ENCODE data around the gene JDP2.
"Not testable (repeated sequence)": the region's sequence is repeated elsewhere in the genome, so short reads cannot be mapped to it uniquely, and the experiment has no call there.

JDP2 gene

GRCh38 chr14:75456069-75456996 lies 28.5 kb downstream of the JDP2 start:
- DNase-seq (ENCODE audit: low read depth) = no peak

- DNase-seq (ENCODE audit: low read depth) = no peak
Observed at GRCh38 chr14:75456997-75457335, 29.1 kb downstream of the JDP2 start.

GRCh38 chr14:75457648-75458165 lies 29.9 kb downstream of the JDP2 start:
- no peak for DNase-seq (ENCODE audit: low read depth)

- DNase-seq (ENCODE audit: low read depth) = no peak
Observed at GRCh38 chr14:75458305-75458704, 30.5 kb downstream of the JDP2 start.

- no peak for DNase-seq (ENCODE audit: low read depth)
Observed at GRCh38 chr14:75459099-75459741, 31.4 kb downstream of the JDP2 start.

DNA sequence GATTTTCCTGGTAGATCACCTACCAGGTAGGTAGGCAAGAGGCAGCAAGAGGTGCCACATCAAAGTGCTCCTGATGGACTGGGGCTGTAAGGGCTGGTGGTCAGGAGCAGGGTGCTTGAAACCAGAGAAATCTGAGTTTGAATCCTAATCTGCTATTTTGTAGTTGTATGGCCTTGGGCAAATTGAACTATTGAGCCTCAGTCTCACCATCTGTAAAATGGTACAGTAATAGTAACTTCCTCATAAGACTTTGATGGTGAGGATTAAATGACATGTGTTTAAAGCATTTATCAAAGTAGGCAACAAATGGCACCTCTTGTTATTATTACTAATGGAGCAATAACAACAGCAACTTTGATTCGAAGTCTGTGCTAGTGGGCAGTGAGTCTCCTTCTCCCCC lies 32.0 kb downstream of the JDP2 start:
- no peak for DNase-seq (ENCODE audit: low read depth)

DNA sequence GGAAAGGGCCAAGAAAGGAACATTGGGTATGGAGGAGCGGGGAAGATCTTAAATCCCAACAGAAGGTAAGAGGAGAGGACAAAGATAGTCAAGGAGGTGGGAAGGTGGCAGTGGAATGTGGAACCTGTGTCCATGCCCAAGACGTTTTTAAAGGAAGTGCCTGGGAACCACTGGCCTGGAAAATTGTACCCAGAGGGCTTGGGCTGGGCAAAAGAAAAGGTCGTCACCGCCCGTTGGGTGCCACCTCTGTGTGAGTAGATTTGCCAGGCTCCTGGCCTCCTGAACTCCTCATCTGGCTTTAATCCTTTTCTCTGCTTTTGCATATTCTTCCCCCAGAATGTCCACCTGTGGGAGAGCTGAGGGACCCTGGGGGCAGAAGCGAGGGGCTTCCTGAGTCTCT lies 32.6 kb downstream of the JDP2 start:
- DNase-seq (ENCODE audit: low read depth) = no peak

DNA sequence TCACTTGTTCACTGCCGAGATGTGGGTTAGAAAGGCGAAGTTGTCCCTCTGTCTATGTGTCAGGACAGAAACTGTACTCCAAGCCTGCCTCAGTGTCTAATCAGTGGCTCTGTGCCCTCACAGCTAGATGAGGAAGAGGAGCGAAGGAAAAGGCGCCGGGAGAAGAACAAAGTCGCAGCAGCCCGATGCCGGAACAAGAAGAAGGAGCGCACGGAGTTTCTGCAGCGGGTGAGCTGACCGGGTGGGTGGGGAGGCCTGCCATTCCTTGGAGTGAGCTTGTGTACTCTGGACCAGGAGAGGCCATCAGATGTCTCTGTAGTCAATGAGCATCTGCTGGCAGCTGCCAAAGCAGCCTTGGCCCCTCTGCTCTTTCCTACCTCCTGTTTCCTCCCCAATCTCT lies 33.5 kb downstream of the JDP2 start:
- DNase-seq (ENCODE audit: low read depth) = no peak

DNA sequence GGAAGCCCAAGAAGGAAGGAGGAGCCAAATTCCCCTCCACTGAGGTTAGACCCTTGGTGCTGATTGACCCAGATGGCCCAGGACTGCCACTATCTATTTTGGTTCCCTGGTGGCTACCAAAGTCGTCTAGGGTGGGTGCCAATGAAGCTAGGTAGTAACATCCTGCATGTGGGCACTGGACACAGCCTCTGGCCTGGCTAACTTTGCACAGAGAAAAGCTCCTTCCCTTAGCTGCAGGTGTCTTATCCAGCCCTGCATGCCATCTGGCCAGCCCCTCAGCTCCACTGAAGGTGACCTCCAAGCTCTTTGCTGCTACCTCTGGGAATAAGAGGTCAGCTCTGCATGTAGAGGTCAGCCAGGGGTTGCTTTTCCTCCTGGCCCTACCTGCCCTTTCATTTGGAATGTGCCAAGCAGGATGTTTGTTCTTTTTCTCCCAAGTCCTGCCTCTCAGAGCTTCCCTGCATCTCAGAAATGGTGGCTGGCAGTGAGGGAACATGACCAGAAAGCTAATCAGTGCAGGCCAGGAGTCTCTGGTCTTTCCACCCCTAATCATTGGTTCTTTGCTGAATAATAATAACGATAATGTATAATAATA lies 34.0 kb downstream of the JDP2 start:
- DNase-seq (ENCODE audit: low read depth) = no peak

GRCh38 chr14:75464626-75465025 lies 36.8 kb downstream of the JDP2 start:
- no peak for DNase-seq (ENCODE audit: low read depth)

DNA sequence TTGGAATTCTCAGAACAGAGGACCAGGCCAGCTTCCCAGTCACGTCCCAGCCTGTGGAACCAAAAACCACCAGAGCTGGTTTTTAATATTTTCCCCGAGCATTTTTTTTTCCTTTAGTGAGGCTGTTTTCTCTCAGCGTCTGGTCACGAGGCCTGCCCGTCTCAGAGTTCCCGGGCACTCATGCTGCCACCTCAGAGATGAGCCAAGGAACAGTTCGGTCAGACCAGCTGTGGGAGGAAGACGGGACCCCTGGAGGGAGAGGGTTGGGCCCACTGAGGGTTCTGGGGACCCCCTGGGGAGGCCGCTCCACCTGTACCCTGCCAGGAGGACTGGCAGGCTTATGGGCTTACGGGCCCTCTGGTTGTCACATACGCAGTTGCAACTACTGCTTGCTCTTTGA lies 39.9 kb downstream of the JDP2 start:
- DNase-seq (ENCODE audit: low read depth) = no peak

DNA sequence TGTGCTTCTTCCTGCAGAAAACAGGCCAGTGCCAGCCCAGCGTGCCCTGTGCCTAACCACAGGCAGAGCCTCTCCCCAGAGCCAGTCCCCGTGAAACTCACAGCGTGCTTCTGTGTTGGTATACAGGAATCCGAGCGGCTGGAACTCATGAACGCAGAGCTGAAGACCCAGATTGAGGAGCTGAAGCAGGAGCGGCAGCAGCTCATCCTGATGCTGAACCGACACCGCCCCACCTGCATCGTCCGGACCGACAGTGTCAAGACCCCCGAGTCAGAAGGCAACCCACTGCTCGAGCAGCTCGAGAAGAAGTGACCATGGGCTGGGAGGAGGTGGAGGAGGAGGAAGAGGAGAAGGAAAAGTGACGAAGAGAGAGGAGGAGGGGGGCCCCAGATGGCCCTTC lies 41.3 kb downstream of the JDP2 start:
- no peak for DNase-seq (ENCODE audit: low read depth)

DNA sequence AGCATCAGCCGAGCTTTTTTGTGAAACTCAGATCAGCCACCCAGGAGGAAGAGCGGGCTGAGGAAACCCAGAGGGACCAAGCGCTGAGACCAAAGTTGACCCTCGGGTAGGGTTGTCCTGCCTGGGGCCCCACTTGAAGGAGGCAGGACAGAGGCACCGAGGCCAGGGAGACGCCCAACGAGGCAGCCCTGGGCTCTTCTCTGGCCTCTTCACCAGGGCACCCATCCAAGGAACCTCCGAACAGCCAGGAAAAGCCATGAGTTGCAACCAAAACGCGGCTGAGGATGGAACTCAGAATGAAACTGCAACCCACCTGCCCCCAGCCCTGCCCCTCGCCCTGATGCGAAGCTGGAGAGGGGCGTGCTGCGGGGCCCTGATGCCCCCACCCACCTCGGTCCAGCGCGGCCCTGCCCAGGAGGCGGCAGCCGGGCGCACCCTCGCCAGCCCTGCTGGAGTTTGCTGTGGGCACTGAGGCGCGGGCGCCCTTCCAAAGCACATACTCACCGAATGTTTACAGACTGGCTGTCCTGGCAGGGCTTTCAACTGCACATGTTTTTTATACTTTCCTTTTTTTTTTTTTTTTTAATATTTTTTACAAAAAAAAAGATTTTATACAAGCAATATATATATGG lies 41.9 kb downstream of the JDP2 start:
- no peak for DNase-seq (ENCODE audit: low read depth)

DNA sequence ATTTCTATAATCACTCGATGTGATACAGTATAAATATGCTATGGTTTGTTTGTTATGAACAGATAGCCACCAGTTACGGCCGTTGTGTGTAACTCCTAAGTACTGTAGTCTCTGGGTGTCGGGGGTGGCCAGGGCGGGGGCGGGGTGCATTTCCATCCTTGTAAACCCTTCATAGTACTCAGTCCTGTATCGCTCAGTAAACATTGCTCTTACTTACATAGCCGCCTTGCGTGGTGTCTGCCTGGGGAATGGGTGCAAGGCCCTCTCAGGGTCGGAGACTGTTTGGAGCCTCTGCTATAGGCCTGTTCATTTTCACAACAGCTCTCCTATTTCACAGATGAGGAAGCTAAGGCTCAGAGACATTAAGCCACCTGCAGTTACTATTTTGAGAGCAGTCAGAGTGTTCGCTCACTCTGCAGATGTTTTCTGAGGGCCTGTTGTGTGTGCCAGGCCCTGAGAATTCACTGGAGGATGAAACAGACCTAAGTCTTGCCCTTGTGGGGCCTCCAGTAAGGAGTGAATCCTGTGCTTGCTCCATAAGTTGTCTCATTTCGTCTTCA lies 42.5 kb downstream of the JDP2 start:
- DNase-seq (ENCODE audit: low read depth) = no peak

GRCh38 chr14:75471059-75471458 lies 43.2 kb downstream of the JDP2 start:
- DNase-seq (ENCODE audit: low read depth) = no peak

DNA sequence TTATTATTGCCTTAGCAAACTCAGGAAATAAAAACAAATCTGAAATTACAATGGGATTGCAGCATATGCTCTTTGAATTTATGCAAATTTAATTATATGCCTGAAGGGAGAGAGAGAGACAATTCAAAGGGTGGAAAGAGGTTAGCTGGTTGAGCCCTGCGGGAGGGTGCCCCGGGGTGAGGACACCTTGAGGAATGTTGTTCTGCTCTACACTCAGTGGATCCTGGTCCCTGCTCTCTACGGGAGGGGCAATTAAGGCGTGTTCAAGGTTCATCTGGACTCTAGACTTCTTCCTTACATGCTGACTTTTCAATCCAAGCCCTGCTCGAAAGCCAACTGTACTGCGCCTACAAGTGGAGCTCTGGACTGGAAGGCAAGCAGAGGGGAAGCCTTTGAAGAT lies 46.3 kb downstream of the JDP2 start:
- DNase-seq (ENCODE audit: low read depth) = not testable (repeated sequence)

GRCh38 chr14:75476274-75476995 lies 48.6 kb downstream of the JDP2 start:
- no peak for DNase-seq (ENCODE audit: low read depth)

- no peak for DNase-seq (ENCODE audit: low read depth)
Observed at GRCh38 chr14:75477881-75478280, 50.1 kb downstream of the JDP2 start.

- no peak for DNase-seq (ENCODE audit: low read depth)
Observed at GRCh38 chr14:75479770-75480600, 52.2 kb downstream of the JDP2 start.

GRCh38 chr14:75482366-75482765 lies 54.5 kb downstream of the JDP2 start:
- no peak for DNase-seq (ENCODE audit: low read depth)
